ENCODE measurements around the gene COL9A3. TPM values are rescaled to one million over a fixed set of nuclear protein-coding genes. Genes with fewer than 3 reads are reported as not detected.
A peak's percentile ranks its signal among the peaks of the same experiment; 100 is the strongest.

The COL9A3 gene
- total RNA-seq, 1 donor from 2014 or later: 8.9 TPM

DNA sequence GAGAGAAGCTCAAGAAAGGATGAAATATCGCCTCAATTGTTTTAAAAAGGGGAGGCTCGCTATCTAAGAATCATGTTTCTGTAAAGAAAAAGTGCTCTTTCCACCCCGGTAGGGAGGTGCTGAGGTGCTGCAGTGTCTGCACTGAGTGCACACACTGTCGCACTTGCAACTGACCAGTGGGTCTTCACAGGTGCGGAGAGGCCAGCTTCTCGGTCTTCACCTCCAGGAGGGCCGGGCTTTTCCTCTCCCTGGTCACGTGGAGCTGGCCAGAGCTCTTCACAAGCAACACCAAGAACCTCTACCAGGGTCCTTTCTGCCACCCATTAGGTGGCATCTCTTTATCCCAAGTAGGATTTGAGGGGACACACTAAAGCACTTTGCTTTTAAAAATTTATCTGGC is 72.6 kb downstream of the COL9A3 start:
- peaks cover 20% of the 10 kb centered on the region for H3K4me1 Mint-ChIP-seq (ENCODE audit: low read depth)
- TF ChIP-seq CTCF (IDR thresholded peaks at IDR 0.05): no peak
- H3K27me3 Mint-ChIP-seq (ENCODE audit: low read depth): no peaks in the 10 kb centered on the region
- no peaks in the 10 kb centered on the region for H3K9me3 Mint-ChIP-seq (ENCODE audit: low read depth)
- H3K36me3 Mint-ChIP-seq (ENCODE audit: low read depth): peaks cover 47% of the 10 kb centered on the region
- no peak overlapping the region for H3K27ac Mint-ChIP-seq (ENCODE audit: unreplicated experiment)
- peak; percentile 63 for DNase-seq (ENCODE audit: low spot score)
- H3K4me3 Mint-ChIP-seq (ENCODE audit: unreplicated experiment): no peak overlapping the region

DNA sequence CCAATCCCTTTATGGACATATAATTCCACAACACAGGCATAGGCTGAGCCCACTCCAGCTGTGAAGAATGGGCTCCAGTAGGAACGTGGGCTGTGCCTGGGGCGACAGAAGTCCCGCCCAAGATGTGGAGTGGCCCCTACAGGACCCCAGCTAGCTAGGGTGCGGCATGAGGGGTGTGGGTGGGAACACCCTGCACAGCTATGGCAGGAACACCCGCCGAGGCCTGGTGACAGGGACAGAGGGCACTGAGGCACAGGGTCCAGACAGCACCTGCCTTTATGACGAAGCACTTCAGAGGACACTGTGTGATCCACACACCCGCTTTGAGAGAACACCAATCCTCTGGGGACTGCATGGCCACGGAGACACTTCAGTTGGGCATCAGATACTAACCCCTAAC is 73.0 kb downstream of the COL9A3 start:
- DNase-seq (ENCODE audit: low spot score): peak; percentile 93
- no peak overlapping the region for H3K4me3 Mint-ChIP-seq (ENCODE audit: unreplicated experiment)
- H3K27me3 Mint-ChIP-seq (ENCODE audit: low read depth): no peaks in the 10 kb centered on the region
- H3K27ac Mint-ChIP-seq (ENCODE audit: unreplicated experiment): no peak overlapping the region
- TF ChIP-seq CTCF (IDR thresholded peaks at IDR 0.05): no peak
- H3K9me3 Mint-ChIP-seq (ENCODE audit: low read depth): no peaks in the 10 kb centered on the region
- H3K36me3 Mint-ChIP-seq (ENCODE audit: low read depth): peaks cover 47% of the 10 kb centered on the region
- H3K4me1 Mint-ChIP-seq (ENCODE audit: low read depth): peaks cover 20% of the 10 kb centered on the region

DNA sequence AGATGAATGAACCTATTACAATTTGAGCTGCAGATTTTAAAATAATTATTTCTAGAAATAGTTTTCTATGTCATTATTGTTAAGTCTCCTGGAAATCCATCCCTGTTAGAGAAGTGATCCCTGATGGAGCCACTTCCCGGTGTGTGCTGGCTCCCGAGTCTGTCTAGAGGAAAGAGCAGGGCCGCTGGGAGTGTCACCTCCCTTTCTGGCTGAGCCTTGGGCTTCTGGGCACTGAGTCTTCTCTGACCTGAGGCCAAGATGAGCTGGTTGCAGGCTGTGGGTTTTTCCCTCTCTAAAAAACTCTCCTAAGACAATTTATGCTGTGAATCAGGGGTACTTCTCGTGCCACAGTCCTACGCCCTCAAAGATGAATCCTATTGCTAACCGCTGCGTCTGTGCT is 73.6 kb downstream of the COL9A3 start:
- H3K9me3 Mint-ChIP-seq (ENCODE audit: low read depth): no peaks in the 10 kb centered on the region
- H3K27ac Mint-ChIP-seq (ENCODE audit: unreplicated experiment): no peak overlapping the region
- TF ChIP-seq CTCF (IDR thresholded peaks at IDR 0.05): no peak
- peaks cover 49% of the 10 kb centered on the region for H3K36me3 Mint-ChIP-seq (ENCODE audit: low read depth)
- H3K4me1 Mint-ChIP-seq (ENCODE audit: low read depth): peaks cover 20% of the 10 kb centered on the region
- no peak overlapping the region for H3K4me3 Mint-ChIP-seq (ENCODE audit: unreplicated experiment)
- no peak for DNase-seq (ENCODE audit: low spot score)
- H3K27me3 Mint-ChIP-seq (ENCODE audit: low read depth): no peaks in the 10 kb centered on the region

Other genes with a start within 250 kb of the COL9A3 start
- gene SLCO4A1, start 174.5 kb upstream of the COL9A3 start, total RNA-seq: not detected in 3 replicates
- gene NTSR1, start 108.2 kb upstream of the COL9A3 start, total RNA-seq: 0.10 TPM in 1 of 3 replicates, not detected in the others
- 9.5 to 10.4 TPM (median 10.3 TPM) in 3 replicates for gene MRGBP, start 20.6 kb upstream of the COL9A3 start, total RNA-seq
- gene OGFR, start 12.2 kb upstream of the COL9A3 start, total RNA-seq: 31.5 to 32.2 TPM (median 31.8 TPM) in 3 replicates
- gene TCFL5, start 44.8 kb downstream of the COL9A3 start, total RNA-seq: 12.7 to 20.0 TPM (median 13.0 TPM) in 3 replicates
- 41.6 to 53.8 TPM (median 42.5 TPM) in 3 replicates for gene DIDO1, start 109.5 kb downstream of the COL9A3 start, total RNA-seq
- 26.3 to 30.7 TPM (median 29.7 TPM) in 3 replicates for gene GID8, start 121.1 kb downstream of the COL9A3 start, total RNA-seq
- 0.24 to 1.2 TPM (median 0.79 TPM) in 3 replicates for gene SLC17A9, start 135.7 kb downstream of the COL9A3 start, total RNA-seq
- gene BHLHE23, start 189.9 kb downstream of the COL9A3 start, total RNA-seq: not detected in 3 replicates

Data from chondrocyte (in vitro differentiated cells).